GM12801 (cell line): ENCODE measurements around the gene UNK.

ENCODE experiments used
- CTCF ChIP-seq: IDR thresholded peaks from one replicate; pipeline ENCODE4 v1.5.1; 2011; ENCODE audit warnings: control low read depth; ENCODE audit not compliant: insufficient read length; ENCODE audit errors: extremely low read depth

Gene UNK

GRCh38 chr17:75808549-75808904 lies 23.9 kb downstream of the UNK start:
- TF ChIP-seq CTCF, result no peak

DNA sequence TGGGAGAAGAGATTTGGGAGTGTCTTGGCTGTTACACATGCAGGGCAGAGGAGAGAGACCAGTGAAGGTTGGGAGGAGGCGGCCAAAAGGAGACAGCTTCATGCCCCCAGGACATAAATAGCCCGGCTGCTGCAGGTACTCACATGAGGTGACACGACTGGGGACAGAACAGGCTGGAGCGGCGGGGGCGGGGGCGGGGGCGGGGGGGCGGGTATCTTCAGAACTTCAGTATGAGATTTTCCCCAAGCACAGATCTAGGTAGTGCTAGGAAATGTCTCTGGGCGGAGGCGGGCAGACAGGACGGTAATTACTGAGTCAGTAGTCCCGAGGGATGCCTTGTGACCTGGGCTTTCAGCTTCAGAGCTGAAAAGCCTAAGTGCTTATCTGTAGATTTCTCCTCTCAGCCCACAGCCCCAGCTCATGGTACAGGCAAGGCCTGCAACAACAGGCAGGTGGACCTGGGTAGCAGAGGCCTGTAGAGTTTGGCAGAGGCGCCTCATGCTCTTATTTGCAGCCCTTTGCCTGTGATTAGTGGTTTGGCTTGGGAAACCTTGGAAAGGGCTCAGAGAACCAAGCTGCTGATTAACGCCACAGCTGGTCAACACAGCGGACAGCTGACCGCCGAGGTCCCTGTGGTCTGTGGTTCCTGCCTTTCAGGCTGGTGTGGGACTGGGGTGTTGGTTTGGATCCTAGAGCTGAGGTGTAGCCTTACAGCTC lies 24.5 kb downstream of the UNK start:
- TF ChIP-seq CTCF, result no peak

- no peak for TF ChIP-seq CTCF
These were observed 25.1 kb downstream of the UNK start for GRCh38 chr17:75809631-75810111.

GRCh38 chr17:75810216-75810615 lies 25.6 kb downstream of the UNK start:
- no peak for TF ChIP-seq CTCF

DNA sequence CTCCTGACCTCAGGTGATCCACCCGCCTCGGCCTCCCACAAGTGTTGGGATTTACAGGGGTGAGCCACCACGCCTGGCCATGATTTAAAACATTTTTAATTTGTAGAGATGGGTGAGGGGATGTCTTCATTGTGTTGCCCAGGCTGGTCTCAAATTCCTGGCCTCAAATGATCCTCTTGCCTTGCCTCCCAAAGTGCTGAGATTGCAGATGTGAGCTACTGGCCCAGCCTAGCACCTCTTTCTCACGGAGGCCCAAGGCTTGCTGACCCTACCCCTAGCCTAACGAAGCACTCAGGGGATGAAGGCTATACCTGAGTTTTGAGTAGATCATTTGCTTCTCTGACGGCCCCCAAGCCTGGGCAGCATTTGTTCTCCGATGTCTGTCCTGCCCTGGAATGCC lies 26.6 kb downstream of the UNK start:
- TF ChIP-seq CTCF, result no peak

GRCh38 chr17:75812096-75813013 lies 27.7 kb downstream of the UNK start:
- TF ChIP-seq CTCF, result no peak
